ENCODE results near the gene NUDCD3.

DNA sequence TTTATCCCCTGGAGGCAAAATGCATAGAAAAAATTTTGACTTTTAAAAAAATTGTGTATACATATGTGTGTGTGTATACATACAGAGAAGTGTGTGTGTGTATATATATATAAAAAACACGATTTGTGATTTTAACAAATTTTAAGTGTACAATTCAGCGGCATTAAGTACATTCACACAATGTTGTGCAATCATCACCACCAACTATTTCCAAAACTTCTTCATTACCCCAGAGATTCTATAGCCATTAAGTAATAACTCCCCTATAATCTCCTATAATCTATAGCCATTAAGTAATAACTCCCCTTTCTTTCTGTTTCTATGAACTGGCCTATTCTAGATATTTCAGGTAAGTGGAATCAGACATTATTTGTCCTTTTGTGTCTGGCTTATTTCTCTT is 144.4 kb downstream of the NUDCD3 start:
- TF ChIP-seq, protein P1, sequence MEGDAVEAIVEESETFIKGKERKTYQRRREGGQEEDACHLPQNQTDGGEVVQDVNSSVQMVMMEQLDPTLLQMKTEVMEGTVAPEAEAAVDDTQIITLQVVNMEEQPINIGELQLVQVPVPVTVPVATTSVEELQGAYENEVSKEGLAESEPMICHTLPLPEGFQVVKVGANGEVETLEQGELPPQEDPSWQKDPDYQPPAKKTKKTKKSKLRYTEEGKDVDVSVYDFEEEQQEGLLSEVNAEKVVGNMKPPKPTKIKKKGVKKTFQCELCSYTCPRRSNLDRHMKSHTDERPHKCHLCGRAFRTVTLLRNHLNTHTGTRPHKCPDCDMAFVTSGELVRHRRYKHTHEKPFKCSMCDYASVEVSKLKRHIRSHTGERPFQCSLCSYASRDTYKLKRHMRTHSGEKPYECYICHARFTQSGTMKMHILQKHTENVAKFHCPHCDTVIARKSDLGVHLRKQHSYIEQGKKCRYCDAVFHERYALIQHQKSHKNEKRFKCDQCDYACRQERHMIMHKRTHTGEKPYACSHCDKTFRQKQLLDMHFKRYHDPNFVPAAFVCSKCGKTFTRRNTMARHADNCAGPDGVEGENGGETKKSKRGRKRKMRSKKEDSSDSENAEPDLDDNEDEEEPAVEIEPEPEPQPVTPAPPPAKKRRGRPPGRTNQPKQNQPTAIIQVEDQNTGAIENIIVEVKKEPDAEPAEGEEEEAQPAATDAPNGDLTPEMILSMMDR (IDR thresholded peaks at IDR 0.05; ENCODE audit: insufficient read depth, low read depth, low read length) = no peak
- no peak for TF ChIP-seq EZH2 (IDR thresholded peaks at IDR 0.05; ENCODE audit: insufficient read depth, low read length)
